Endothelial cell of umbilical vein (primary cell): Measurements from ENCODE around the gene HOXB6. TPM values are rescaled to one million over a fixed set of nuclear protein-coding genes. Genes with fewer than 3 reads are reported as not detected.

Experiments
- BruUV-seq: library from RNA; stranded (reverse); fragments of 400-500 nt; replicated peaks from 2 replicates; lab custom pipeline; 2021; lab: Mats Ljungman, UMichigan
- CTCF ChIA-PET: fragments of 300-600, 350-600 bp; sonication (Branson Sonifier 250); formaldehyde crosslinking; loops from one replicate; lab custom pipeline; 2021; ENCODE audit warnings: antibody characterized with exemption, inconsistent platforms; lab: Charles Lee
- POLR2A ChIA-PET: fragments of 300-600, 350-600 bp; sonication (Branson Sonifier 250); formaldehyde crosslinking; loops from one replicate; lab custom pipeline; 2021; ENCODE audit warnings: antibody characterized with exemption, inconsistent platforms; lab: Charles Lee
- DNase-seq: peaks from one replicate; pipeline ENCODE4 v3.0.0-alpha.2; 2011; ENCODE audit warnings: low read depth, low spot score
- FAIRE-seq: peaks from 2 replicates; lab custom pipeline; 2011; peaks lifted over from hg19 to GRCh38; lab: Jason Lieb, UNC
- H2AFZ ChIP-seq: 2 replicates; pipeline ENCODE4 v1.6.0; 2012; ENCODE audit warnings: low read depth, low read length, control low read depth, inconsistent platforms
- H3K27ac ChIP-seq: 2 replicates; pipeline ENCODE4 v1.5.1; 2011; ENCODE audit warnings: low read depth, mild to moderate bottlenecking, control low read depth, low read length, moderate library complexity; ENCODE audit not compliant: insufficient read depth
- H3K27me3 ChIP-seq, 2 experiments: 2 replicates each; pipeline versions ENCODE4 v1.6.0 to v1.6.1; 2011; ENCODE audit warnings: low read length in 2 of 2, mixed read lengths in 1 of 2; ENCODE audit not compliant: control insufficient read depth in 2 of 2, insufficient read depth in 2 of 2
- H3K36me3 ChIP-seq, 2 experiments: 2 replicates in 1 of 2; 3 replicates in 1 of 2; pipeline ENCODE4 v1.5.1; 2011; ENCODE audit warnings: low read length in 2 of 2, mild to moderate bottlenecking in 1 of 2, moderate library complexity in 1 of 2; ENCODE audit not compliant: control insufficient read depth in 2 of 2, insufficient read depth in 2 of 2; ENCODE audit errors: extremely low read depth in 1 of 2
- H3K4me1 ChIP-seq: 3 replicates; pipeline ENCODE4 v1.5.1; 2011; ENCODE audit warnings: mild to moderate bottlenecking, low read length; ENCODE audit not compliant: control insufficient read depth, insufficient read depth; ENCODE audit errors: extremely low read depth
- H3K4me2 ChIP-seq: 2 replicates; pipeline ENCODE4 v1.6.1; 2011; ENCODE audit warnings: low read length, control low read depth, mixed read lengths; ENCODE audit not compliant: insufficient read depth
- H3K4me3 ChIP-seq, 3 experiments: fragments of 200-600 bp in 1 of 3; sonication (generic), shearing (Covaris generic) in 1 of 3; replicated peaks in 1 of 3; 2 replicates each; pipeline ENCODE4 v1.5.1; 2011 to 2016; ENCODE audit warnings: control low read depth in 3 of 3, low read length in 3 of 3, mild to moderate bottlenecking in 2 of 3, inconsistent platforms in 1 of 3, low read depth in 1 of 3, moderate library complexity in 1 of 3; ENCODE audit not compliant: insufficient read depth in 1 of 3
- H3K79me2 ChIP-seq: 2 replicates; pipeline ENCODE4 v1.6.0; 2012; ENCODE audit warnings: low read length, inconsistent platforms; ENCODE audit not compliant: control insufficient read depth, insufficient read depth
- H3K9ac ChIP-seq: replicated peaks from 2 replicates; pipeline ENCODE3; 2011; ENCODE audit warnings: low read length, control low read depth; ENCODE audit not compliant: insufficient read depth; ENCODE audit errors: extremely low read depth
- H3K9me1 ChIP-seq: replicated peaks from 3 replicates; pipeline ENCODE4 v1.6.0; 2011; ENCODE audit warnings: mild to moderate bottlenecking, low read length; ENCODE audit not compliant: control insufficient read depth, insufficient read depth; ENCODE audit errors: extremely low read depth
- H3K9me3 ChIP-seq: replicated peaks from 2 replicates; pipeline ENCODE4 v1.5.1; 2012; ENCODE audit warnings: low read length, inconsistent platforms; ENCODE audit not compliant: control insufficient read depth, insufficient read depth
- H4K20me1 ChIP-seq: replicated peaks from 2 replicates; pipeline ENCODE3; 2011; ENCODE audit warnings: mild to moderate bottlenecking, low read length; ENCODE audit not compliant: control insufficient read depth, insufficient read depth; ENCODE audit errors: extremely low read depth
- CTCF ChIP-seq, 2 donors: IDR thresholded peaks; 1 replicate in 1 of 2; 2 replicates in 1 of 2; pipeline ENCODE4 v1.5.1; 2011; ENCODE audit warnings: low read length in 2 of 2, mild to moderate bottlenecking in 2 of 2, moderate library complexity in 2 of 2, control low read depth in 1 of 2, inconsistent platforms in 1 of 2, low read depth in 1 of 2; ENCODE audit not compliant: insufficient read depth in 1 of 2; ENCODE audit errors: extremely low read depth in 1 of 2
- EZH2 ChIP-seq: IDR thresholded peaks from 2 replicates; pipeline ENCODE4 v1.6.1; 2012; ENCODE audit warnings: borderline replicate concordance, low read depth, mild to moderate bottlenecking, moderate library complexity, low read length, inconsistent platforms; ENCODE audit not compliant: severe bottlenecking
- FOS ChIP-seq: IDR thresholded peaks from 2 replicates; pipeline ENCODE4 v1.6.1; 2011; ENCODE audit warnings: mild to moderate bottlenecking, low read length, moderate library complexity, borderline replicate concordance; ENCODE audit not compliant: insufficient read depth
- GATA2 ChIP-seq: IDR thresholded peaks from 2 replicates; pipeline ENCODE4 v1.7.0; 2011; ENCODE audit warnings: low read depth, mild to moderate bottlenecking, moderate library complexity, mixed read lengths, low read length; ENCODE audit not compliant: insufficient read length, insufficient read depth
- JUN ChIP-seq: IDR thresholded peaks from 2 replicates; pipeline ENCODE4 v1.6.1; 2011; ENCODE audit warnings: borderline replicate concordance, low read depth; ENCODE audit not compliant: insufficient read length, insufficient read depth
- MAX ChIP-seq: IDR thresholded peaks from 2 replicates; pipeline ENCODE4 v1.6.1; 2011; ENCODE audit not compliant: insufficient read depth, insufficient read length
- MYC ChIP-seq: IDR thresholded peaks from one replicate; pipeline ENCODE4 v1.6.1; 2011; ENCODE audit warnings: mild to moderate bottlenecking, low read depth, low read length
- POLR2A ChIP-seq: IDR thresholded peaks from 2 replicates; pipeline ENCODE4 v1.6.1; 2012; ENCODE audit warnings: low read depth, mild to moderate bottlenecking, control low read depth, low read length
- POLR2AphosphoS5 ChIP-seq: IDR thresholded peaks from 2 replicates; pipeline ENCODE4 v1.6.1; 2012; ENCODE audit warnings: low read depth, mild to moderate bottlenecking, control low read depth, low read length, moderate library complexity; ENCODE audit not compliant: insufficient read depth
- dilution Hi-C: fragments of 300-500 bp; cut with MboI; formaldehyde crosslinking; loops from one replicate; pipeline ENCODE4 v1.15.0; 2019; ENCODE audit warnings: low sequenced_read_pairs; ENCODE audit not compliant: extremely low pct_ligation_motif_present
- intact Hi-C: fragments of 100-400 bp; cut with micrococcal nuclease; formaldehyde crosslinking; loops from one replicate; pipeline ENCODE4 v1.10.0; 2022
- polyA plus RNA-seq, 4 experiments: library from polyadenylated mRNA; depleted of rRNA in 3 of 4; stranded (reverse) in 3 of 4; unstranded in 1 of 4; fragments of >200 nt; gene quantifications; 2 replicates each; pipeline versions ENCODE4 v1.2.1 to v1.2.3, GENCODE V29; 2011 to 2012; ENCODE audit warnings: missing spikeins in 1 of 4
- total RNA-seq: library from RNA; stranded (reverse); gene quantifications from 2 replicates; pipeline ENCODE4 v1.2.3, GENCODE V29; 2021

The HOXB6 gene
- total and polyA plus RNA-seq, 2 donors (not counting 3 experiments of a cell fraction or from before 2014, with no cell fraction given) = 8.8 to 24.0 TPM

GRCh38 chr17:48612854-48613691, 8.3 kb upstream of the HOXB6 start:
- H2AFZ ChIP-seq = peak overlapping the region; percentile 93
- FAIRE-seq = peak; percentile 72

More at GRCh38 chr17:48612854-48613691, 8.3 kb upstream of the HOXB6 start:
- CTCF ChIA-PET = interaction anchor here (0.6 to 4.9 kb wide), 25 partner anchors 9 to 601 kb away, joined by 3 to 26 read pairs (median 5); partner anchors contain the start of genes HOXB5 and HOXB9
- peak overlapping the region; percentile 85 for H3K4me2 ChIP-seq
- BruUV-seq = no TSS peak
- intact Hi-C loops (loop anchor here (1.0 kb wide), 1 partner anchor 9 kb away; the partner anchor contains the start of gene HOXB6), dilution Hi-C loops (no loop called here)
- no peaks in the 10 kb centered on the region for H3K36me3 ChIP-seq
- H3K79me2 ChIP-seq = peaks cover 19% of the 10 kb centered on the region
- no peaks in the 10 kb centered on the region for H4K20me1 ChIP-seq
- peak overlapping the region; percentile 52 to 86 (median 80) for H3K4me3 ChIP-seq
- no peaks in the 10 kb centered on the region for H3K9me1 ChIP-seq
- peak overlapping the region; percentile 47 for H3K27ac ChIP-seq
- peak overlapping the region; percentile 49 for H3K9ac ChIP-seq
- POLR2A ChIA-PET = interaction anchor here (0.8 to 1.4 kb wide), 2 partner anchors 15 to 351 kb away, joined by 4 to 6 read pairs; no protein-coding TSS in a partner anchor
- no peak for TF ChIP-seq EZH2
- TF ChIP-seq MYC = no peak
- peak; percentile 35 for TF ChIP-seq POLR2AphosphoS5
- no peak for TF ChIP-seq FOS
- TF ChIP-seq CTCF (IDR thresholded peaks at IDR 0.05; ENCODE audit: extremely low read depth in 1 of 2, insufficient read depth in 1 of 2, low read depth in 1 of 2, low read length in 2 of 2) = peak; percentile 4 to 47
- TF ChIP-seq POLR2A = no peak
- TF ChIP-seq JUN = no peak
- TF ChIP-seq MAX = no peak
- TF ChIP-seq GATA2 = no peak
- no peaks in the 10 kb centered on the region for H3K9me3 ChIP-seq
- peaks cover 28 to 35% of the 10 kb centered on the region in 2 experiments for H3K27me3 ChIP-seq
- peaks cover 38% of the 10 kb centered on the region for H3K4me1 ChIP-seq
- DNase-seq = peak; percentile 67
